Measurements from ENCODE around the gene TF. TPM values are rescaled to one million over a fixed set of nuclear protein-coding genes. Genes with fewer than 3 reads are reported as not detected.

The TF gene
- total and polyA plus RNA-seq, 12 donors: under 0.01 to 15.5 (median 2.2) TPM; not detected in 1

- Histone ChIP-seq H3K27ac (no peak overlapping the region), H3K36me3 (replicated peaks in 1 of 2) (no peaks in the 10 kb centered on the region), H3K4me3 (no peak overlapping the region), H3K27me3 (no peaks in the 10 kb centered on the region), H3K9me3 (replicated peaks in 1 of 3) (no peaks in the 10 kb centered on the region), H3K4me1 (replicated peaks in 1 of 2) (no peaks in the 10 kb centered on the region)
- TF ChIP-seq POLR2A (IDR thresholded peaks at IDR 0.05): no peak
- TF ChIP-seq, protein P1, sequence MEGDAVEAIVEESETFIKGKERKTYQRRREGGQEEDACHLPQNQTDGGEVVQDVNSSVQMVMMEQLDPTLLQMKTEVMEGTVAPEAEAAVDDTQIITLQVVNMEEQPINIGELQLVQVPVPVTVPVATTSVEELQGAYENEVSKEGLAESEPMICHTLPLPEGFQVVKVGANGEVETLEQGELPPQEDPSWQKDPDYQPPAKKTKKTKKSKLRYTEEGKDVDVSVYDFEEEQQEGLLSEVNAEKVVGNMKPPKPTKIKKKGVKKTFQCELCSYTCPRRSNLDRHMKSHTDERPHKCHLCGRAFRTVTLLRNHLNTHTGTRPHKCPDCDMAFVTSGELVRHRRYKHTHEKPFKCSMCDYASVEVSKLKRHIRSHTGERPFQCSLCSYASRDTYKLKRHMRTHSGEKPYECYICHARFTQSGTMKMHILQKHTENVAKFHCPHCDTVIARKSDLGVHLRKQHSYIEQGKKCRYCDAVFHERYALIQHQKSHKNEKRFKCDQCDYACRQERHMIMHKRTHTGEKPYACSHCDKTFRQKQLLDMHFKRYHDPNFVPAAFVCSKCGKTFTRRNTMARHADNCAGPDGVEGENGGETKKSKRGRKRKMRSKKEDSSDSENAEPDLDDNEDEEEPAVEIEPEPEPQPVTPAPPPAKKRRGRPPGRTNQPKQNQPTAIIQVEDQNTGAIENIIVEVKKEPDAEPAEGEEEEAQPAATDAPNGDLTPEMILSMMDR (IDR thresholded peaks at IDR 0.05): no peak
- 72 to 85% (median 83%) methylated on average over 1 of the region's 1 CpG for WGBS, 4 donors
- intact Hi-C loops (cut with DNase I): no loop called here
- DNase-seq: no peak
These were observed 21.4 kb downstream of the TF start for GRCh38 chr3:133767607-133768006.

GRCh38 chr3:133769536-133769935, 23.3 kb downstream of the TF start:
- Histone ChIP-seq H3K9me3 (replicated peaks in 1 of 3) (no peaks in the 10 kb centered on the region), H3K4me1 (replicated peaks in 1 of 2) (no peaks in the 10 kb centered on the region), H3K27me3 (no peaks in the 10 kb centered on the region), H3K36me3 (replicated peaks in 1 of 2) (no peaks in the 10 kb centered on the region), H3K4me3 (no peak overlapping the region), H3K27ac (no peak overlapping the region)
- DNase-seq: no peak
- TF ChIP-seq, protein P1 (IDR thresholded peaks at IDR 0.05): no peak
- TF ChIP-seq POLR2A (IDR thresholded peaks at IDR 0.05): no peak
- intact Hi-C loops (cut with DNase I): no loop called here
- WGBS, 4 donors: 73 to 93% (median 87%) methylated on average over 3 of the region's 3 CpGs

DNA sequence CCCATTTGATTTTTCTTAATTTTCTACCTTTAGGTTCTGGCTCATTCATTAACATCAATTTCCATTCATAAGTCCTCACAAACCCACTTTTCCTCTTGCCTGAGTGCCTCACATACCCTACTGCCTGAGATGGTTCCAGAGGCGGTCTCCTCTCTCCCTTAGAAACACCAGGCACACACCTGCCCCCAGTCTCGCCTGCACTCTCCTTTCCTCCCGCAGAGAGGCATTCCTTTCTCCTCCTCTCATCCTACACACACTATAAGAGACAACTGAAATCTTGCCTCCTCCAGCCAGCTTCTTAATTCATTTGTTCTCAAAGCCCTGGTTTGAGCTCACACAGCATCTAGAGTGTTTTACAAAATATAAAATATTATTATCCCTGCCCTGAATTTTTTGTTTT, 27.5 kb downstream of the TF start:
- H3K9me3 ChIP-seq (replicated peaks in 1 of 3): no peaks in the 10 kb centered on the region
- no peaks in the 10 kb centered on the region for H3K4me1 ChIP-seq (replicated peaks in 1 of 2)
- H3K36me3 ChIP-seq (replicated peaks in 1 of 2): no peaks in the 10 kb centered on the region
- TF ChIP-seq, protein P1 (IDR thresholded peaks at IDR 0.05): no peak
- TF ChIP-seq POLR2A (IDR thresholded peaks at IDR 0.05): no peak
- H3K27me3 ChIP-seq: no peaks in the 10 kb centered on the region
- no peak for DNase-seq
- intact Hi-C loops (cut with DNase I): no loop called here
- no peak overlapping the region for H3K4me3 ChIP-seq
- 79 to 84% (median 82%) methylated on average over 3 of the region's 3 CpGs for WGBS, 4 donors
- H3K27ac ChIP-seq: no peak overlapping the region

- no peaks in the 10 kb centered on the region for H3K36me3 ChIP-seq (replicated peaks in 1 of 2)
- no peak for DNase-seq
- no peak overlapping the region for H3K27ac ChIP-seq
- no peak for TF ChIP-seq POLR2A (IDR thresholded peaks at IDR 0.05)
- TF ChIP-seq, protein P1 (IDR thresholded peaks at IDR 0.05): no peak
- WGBS, 4 donors: 88 to 91% (median 91%) methylated on average over 8 to 9 of the region's 9 CpGs
- no peaks in the 10 kb centered on the region for H3K9me3 ChIP-seq (replicated peaks in 1 of 3)
- H3K27me3 ChIP-seq: no peaks in the 10 kb centered on the region
- intact Hi-C loops (cut with DNase I): no loop called here
- H3K4me1 ChIP-seq (replicated peaks in 1 of 2): no peaks in the 10 kb centered on the region
- H3K4me3 ChIP-seq: no peak overlapping the region
These were observed 29.1 kb downstream of the TF start for GRCh38 chr3:133775309-133775708.
